H1 (cell line): ENCODE measurements around the gene TMEM178B.

Experiments
- ATF3 ChIP-seq: IDR thresholded peaks from 2 replicates; pipeline ENCODE4 v1.6.1; 2011; ENCODE audit warnings: low read depth, mild to moderate bottlenecking, low read length; ENCODE audit not compliant: insufficient read depth
- GTF2F1 ChIP-seq: IDR thresholded peaks from 2 replicates; pipeline ENCODE4 v1.6.1; 2012; ENCODE audit warnings: low read depth, low read length, improper control_type of control experiment, borderline replicate concordance
- JUND ChIP-seq: IDR thresholded peaks from 2 replicates; pipeline ENCODE4 v1.6.1; 2011; ENCODE audit warnings: mild to moderate bottlenecking, improper control_type of control experiment, low read length
- MAX ChIP-seq: IDR thresholded peaks from 2 replicates; pipeline ENCODE4 v1.6.1; 2012; ENCODE audit warnings: inconsistent platforms
- POLR2A ChIP-seq, 2 experiments: IDR thresholded peaks; 1 replicate in 1 of 2; 2 replicates in 1 of 2; pipeline ENCODE4 v1.6.1; 2011; ENCODE audit warnings: low read depth in 2 of 2, low read length in 2 of 2, mild to moderate bottlenecking in 2 of 2; ENCODE audit errors: control extremely low read depth in 1 of 2
- RAD21 ChIP-seq, 2 experiments: IDR thresholded peaks in 1 of 2; conservative IDR thresholded peaks in 1 of 2; 2 replicates each; pipeline ENCODE4 v1.6.1; 2011; ENCODE audit warnings: low read depth in 2 of 2, low read length in 2 of 2, improper control_type of control experiment in 1 of 2, inconsistent platforms in 1 of 2, mild to moderate bottlenecking in 1 of 2, moderate library complexity in 1 of 2
- USF2 ChIP-seq: IDR thresholded peaks from 2 replicates; pipeline ENCODE4 v1.6.1; 2011; ENCODE audit warnings: low read length, improper control_type of control experiment

- TF ChIP-seq GTF2F1 (no peak), MAX (peak; percentile 51), RAD21 (IDR thresholded peaks at IDR 0.05 in 1 of 2, conservative IDR thresholded peaks at IDR 0.05 in 1 of 2; ENCODE audit: low read depth in 2 of 2, low read length in 2 of 2) (no peak), USF2 (no peak), JUND (no peak), POLR2A (IDR thresholded peaks at IDR 0.05; ENCODE audit: control extremely low read depth in 1 of 2, low read depth in 2 of 2, low read length in 2 of 2) (peak in 1 of 2 experiments; percentile 38; a peak in 1 of 3 replicates), ATF3 (no peak)
Measured at GRCh38 chr7:141074162-141074991, 513 bp downstream of the TMEM178B start.
